HG02970 (cell line): Measurements from ENCODE around the gene CASP8AP2.
"Not testable (repeated sequence)": the region's sequence is repeated elsewhere in the genome, so short reads cannot be mapped to it uniquely, and the experiment has no call there.

ENCODE experiments used
- ATAC-seq: cut with Tn5 transposase; IDR thresholded peaks from one replicate; pipeline ENCODE4 v1.9.1; 2021; ENCODE audit warnings: mild to moderate bottlenecking, moderate library complexity, moderate number of reproducible peaks; ENCODE audit not compliant: unreplicated experiment, low FRiP score

Gene CASP8AP2

DNA sequence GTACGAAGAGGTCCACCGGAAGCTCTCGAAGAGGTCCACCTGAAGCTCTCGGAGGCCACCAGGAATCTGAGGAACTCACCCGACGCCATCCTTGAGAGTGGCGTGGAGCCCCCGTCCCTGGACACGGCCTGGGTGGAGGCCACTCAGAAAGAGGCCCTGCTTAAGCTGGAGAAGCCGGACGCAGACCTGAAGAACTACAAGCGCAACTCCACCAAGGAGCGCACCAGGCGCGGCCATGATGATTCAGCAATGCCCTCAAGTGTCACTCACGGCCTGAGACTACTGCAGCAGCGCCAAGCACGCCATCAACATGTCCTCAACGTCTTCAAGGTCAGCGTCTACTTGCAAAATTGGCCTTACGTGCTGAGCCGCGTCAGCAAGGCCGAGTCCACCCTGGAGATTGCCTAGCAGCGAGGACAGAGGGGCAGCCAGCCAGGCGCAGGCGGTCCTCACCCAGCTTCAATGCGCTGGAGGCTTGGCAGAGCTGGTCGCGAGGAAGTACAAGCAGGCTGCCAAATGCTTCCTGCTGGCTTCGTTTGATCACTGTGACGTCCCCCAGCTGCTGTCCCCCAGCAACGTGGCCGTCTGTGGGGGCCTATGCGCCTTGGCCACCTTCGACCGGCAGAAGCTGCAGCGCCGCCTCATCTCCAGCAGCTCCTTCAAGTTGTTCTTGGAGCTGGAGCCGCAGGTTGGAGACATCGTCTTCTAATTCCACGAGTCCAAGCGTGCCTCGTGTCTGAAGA lies 56.9 kb downstream of the CASP8AP2 start:
- ATAC-seq, result no peak

DNA sequence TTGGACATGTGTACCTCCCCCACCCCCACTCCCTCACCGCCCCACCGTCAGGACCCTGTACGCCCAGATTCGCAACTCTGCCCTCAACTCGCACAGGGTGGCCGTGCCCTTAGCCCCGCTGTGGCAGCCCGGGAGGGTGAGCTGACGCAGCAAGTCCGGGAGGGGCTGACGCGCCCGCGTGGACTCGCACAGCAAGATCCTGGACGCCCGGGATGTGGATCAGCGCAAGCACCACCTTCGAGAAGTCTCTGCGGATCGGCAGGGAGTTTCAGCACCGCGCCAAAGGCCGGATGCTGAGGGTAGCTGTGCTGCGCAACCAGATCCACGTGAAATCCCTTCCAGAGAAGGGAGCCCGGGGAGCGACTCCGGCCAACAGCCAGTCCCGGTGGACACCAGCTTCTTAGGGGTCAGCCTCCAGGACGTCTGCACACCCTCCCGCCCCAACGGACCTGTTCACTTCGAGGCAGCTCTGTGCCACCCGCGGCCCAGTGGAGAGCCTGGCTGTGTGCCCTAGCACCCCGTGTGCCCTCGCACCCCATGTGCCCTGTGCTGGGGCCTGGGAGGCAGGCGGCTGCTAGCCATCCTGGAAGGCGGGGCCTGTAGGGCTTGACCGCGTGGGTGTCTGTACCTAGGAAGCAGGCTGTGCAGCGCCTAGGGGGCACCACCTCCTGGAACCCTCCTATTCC lies 57.9 kb downstream of the CASP8AP2 start:
- ATAC-seq, result no peak

DNA sequence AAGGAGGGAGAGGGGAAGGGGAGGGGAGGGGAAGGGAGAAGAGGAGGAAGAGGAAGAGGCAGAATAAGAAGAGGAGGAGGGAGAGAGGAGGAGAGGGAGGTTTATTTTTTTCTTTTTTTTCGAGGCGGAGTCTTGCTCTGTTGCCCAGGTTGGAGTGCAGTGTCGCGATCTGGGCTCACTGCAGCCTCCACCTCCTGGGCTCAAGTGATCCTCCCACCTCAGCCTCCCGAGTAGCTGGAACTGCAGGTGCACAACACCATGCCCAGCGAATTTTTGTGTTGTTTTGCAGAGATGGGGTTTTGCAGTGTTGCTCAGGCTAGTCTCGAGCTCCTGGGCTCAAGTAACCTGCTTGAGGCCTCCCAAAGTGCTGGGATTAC lies 58.4 kb downstream of the CASP8AP2 start:
- ATAC-seq, result no peak

DNA sequence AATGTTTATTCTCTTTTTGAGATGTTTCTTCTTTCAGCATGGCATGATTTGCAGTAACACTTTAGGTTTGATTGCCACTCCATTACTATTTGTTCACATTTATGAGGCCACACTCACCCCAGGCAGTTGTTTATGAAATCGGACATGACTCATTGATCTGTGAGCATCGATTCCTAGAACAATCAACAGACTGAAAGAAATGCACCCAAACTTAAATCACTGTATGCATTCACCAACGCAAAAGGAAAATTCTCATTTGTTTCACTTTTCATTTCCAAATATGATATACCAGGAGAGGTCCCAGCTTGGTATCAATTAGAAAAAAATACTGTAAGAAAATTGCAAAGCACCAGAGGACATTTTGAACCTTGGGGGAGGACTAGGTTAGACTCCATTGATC lies 59.2 kb downstream of the CASP8AP2 start:
- no peak for ATAC-seq

DNA sequence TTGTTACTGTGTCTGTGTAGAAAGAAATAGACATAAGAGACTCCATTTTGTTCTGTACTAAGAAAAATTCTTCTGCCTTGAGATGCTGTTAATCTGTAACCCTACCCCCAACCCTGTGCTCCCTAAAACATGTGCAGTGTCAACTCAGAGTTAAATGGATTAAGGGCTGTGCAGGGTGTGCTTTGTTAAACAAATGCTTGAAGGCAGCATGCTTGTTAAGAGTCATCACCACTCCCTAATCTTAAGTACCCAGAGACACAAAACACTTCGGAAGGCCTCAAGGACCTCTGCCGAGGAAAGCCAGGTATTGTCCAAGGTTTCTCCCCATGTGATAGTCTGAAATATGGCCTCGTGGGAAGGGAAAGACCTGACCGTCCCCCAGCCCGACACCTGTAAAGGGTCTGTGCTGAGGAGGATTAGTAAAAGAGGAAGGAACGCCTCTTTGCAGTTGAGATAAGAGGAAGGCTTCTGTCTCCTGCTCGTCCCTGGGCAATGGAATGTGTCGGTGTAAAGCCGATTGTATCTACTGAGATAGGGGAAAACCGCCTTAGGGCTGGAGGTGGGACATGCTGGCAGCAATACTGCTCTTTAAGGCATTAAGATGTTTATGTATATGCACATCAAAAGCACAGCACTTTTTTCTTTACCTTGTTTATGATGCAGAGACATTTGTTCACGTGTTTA lies 61.3 kb downstream of the CASP8AP2 start:
- not testable (repeated sequence) for ATAC-seq

DNA sequence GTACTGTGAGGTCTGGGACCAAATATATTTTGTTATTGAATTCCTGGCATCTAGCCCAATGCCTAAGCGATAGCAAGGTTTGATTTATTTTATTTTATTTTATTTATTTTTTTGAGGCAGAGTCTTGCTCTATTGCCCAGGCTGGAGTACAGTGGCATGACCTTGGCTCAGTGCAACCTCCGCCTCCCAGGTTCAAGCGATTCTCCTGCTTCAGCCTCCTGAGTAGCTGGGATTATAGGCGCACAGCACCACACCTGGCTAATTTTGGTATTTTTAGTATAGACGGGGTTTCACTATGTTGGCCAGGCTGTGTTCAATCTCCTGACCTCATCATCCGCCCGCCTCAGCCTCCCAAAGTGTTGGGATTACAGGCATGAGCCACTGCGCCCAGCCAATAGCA lies 62.9 kb downstream of the CASP8AP2 start:
- ATAC-seq, result not testable (repeated sequence)

DNA sequence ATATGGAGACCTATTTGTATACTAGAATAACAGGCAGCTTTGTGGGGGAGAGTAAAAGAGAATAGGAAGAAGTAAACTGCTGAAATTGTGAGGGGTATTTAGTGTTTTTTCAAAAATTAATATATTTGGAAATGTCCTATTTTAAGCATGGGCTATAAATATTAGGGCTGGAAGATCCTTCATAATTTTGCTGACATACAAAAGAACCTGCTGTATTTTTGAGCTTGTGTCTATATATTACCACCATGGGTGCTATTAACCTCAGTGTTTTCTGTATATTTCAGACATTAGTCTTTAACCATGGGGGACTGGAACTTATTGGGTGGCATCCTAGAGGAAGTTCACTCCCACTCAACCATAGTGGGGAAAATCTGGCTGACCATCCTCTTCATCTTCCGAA lies 64.5 kb downstream of the CASP8AP2 start, which contains the start of gene GJA10:
Gene GJA10 (plus strand): TSS at position 301 of the 400 bp plus-strand sequence. CDS start 0 bp downstream, at position 301.
- ATAC-seq, result no peak

DNA sequence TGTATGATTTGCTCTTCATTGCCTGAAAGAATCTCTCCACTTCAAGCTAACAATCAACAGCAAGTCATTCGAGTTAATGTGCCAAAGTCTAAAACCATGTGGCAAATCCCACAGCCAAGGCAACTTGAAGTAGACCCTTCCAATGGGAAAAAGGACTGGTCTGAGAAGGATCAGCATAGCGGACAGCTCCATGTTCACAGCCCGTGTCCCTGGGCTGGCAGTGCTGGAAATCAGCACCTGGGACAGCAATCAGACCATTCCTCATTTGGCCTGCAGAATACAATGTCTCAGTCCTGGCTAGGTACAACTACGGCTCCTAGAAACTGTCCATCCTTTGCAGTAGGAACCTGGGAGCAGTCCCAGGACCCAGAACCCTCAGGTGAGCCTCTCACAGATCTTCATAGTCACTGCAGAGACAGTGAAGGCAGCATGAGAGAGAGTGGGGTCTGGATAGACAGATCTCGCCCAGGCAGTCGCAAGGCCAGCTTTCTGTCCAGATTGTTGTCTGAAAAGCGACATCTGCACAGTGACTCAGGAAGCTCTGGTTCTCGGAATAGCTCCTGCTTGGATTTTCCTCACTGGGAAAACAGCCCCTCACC lies 65.7 kb downstream of the CASP8AP2 start:
- ATAC-seq, result no peak

DNA sequence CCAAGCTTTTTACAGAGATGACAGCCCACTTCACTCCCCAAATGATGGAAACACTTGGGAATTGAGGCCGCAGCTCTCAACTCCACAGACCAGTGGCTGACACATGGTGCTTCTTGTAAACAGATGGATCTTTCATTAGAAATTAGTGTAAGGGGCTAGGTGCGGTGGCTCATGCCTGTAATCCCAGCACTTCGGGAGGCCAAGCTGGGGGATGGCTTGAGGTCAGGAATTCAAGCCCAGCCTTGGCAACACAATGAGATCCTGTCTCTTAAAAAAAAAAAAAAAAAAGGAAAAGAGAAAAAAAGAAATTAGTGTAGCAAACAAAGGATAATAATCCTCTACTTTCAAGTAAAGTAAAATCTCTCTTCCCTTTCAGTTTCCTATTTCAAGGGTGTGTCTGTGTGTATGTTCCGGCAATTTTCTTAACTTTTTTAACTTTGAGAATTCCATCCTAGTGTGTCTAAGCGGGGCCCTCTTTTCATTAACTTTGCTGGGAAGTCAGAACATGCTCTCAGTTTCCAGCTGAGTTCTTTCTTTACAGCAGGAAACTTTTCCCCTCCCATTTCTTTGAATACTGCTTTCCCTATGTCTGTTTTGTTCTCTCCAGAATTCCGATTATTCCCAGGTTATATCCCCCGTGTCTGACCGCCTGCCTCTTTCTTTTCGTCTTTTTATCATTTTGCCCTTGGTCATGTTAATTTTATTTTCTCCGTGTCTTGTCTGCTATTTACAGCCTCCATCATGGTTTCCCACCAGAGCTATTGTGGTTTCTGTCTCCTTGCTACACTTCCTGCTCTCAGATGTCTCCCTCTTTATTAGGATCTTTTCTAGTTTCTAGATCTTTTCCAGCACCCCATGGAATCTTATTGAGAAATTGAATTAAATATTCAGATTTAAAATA lies 80.6 kb downstream of the CASP8AP2 start:
- not testable (repeated sequence) for ATAC-seq

DNA sequence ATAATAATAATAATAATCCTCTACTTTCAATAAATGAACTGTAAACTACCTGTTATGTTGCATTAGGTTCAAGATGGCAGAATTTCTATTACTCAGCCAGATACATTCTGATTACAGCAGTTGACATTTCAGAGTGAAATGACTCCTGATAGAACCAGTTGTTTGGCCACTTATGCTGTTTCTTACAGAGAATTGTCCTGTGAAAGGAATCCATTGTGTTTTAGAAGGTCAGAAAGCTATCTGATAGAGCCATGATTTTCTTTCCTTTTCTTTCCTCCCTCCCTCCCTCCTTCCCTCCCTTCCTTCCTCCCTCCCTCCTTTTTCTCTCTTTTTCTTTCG lies 81.2 kb downstream of the CASP8AP2 start:
- no peak for ATAC-seq

DNA sequence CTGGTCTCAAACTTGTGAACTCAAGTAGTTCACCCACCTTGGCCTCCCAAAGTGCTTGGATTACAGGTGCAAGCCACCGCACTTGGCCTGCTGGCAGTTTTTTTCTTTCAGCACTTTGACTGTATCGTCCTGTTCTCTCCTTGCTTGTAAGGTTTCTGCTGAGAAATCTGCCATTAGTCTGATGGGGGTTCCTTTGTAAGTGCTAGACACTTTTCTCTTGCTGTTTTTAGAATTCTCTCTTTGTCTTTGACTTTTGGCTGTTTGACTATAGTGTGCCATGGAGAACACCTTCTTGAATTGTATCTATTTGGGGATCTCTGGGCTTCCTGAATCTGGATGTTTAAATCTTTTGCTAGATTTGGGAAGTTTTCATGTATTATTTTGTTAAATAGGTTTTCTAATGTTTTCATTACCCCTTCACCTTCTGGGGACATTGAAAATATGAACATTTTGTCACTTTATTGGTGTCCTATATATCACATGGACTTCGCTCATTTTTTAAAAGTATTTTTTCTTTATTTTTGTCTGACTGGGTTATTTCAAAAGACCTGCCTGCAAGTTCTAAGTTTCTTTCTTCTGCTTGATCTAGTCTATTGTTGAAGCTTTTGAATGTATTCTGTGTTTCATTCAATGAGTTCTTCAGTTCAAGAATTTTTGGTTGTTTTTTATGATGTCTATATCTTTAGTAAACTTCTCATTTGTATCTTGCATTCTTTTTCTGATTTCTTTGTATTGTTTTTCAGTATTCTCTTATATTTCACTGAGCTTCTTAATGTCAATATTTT lies 86.6 kb downstream of the CASP8AP2 start:
- ATAC-seq, result no peak

DNA sequence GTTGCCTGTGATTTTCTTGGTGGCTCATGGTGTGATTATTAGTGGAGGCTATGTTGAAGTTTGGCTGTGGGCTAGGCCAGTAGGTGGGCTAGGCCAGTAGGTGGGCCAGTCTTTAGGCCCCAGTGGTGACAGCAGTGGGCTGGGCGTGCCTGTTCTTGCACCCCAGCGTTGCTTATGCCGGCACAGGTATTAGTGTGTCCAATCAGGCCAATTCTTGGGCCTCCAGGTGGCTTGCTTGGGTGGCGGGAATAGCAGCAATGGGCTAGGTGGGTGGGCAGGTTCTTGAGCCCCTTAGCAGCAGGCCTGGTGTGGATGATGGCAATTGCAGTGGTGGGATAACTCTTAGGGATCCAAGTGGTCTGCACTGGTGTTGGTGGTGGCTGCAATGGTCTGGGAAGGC lies 87.5 kb downstream of the CASP8AP2 start:
- no peak for ATAC-seq

DNA sequence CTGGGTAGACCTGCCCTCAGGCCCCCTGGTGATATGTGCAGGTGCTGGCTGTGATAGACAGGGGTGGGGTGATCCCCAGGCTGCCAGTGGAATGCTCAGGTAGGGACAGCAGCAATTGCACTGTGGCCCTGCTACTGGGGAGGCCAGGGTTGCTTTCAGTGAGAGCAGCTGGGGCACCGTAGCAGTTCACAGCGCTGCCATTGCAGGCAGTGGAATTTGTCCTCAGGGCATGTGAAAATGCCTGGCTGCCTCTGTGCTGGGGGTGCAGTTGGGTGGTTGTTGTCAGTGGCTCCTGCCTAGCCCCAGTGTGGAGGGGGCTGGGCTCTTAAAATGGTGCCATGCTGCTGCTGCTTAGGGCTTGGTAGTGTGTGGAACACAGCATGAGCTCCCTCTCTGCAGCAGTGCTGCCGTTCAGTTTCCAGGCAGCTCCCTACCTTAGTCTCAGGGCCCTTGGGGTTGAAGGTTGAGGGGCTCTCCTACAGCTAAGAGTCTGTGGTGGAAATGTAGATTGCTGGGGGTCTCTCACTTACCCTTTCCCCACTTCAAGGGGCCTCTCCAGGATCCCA lies 88.2 kb downstream of the CASP8AP2 start:
- no peak for ATAC-seq
